NCI-H345 (cell line): ENCODE data around the gene RAI1.

Experiments used
- DNase-seq: peaks from one replicate; lab custom pipeline; 2025; lab: John Stamatoyannopoulos, UW

The RAI1 gene

GRCh38 chr17:17831208-17832031 is 150.2 kb downstream of the RAI1 start:
- DNase-seq = no peak

GRCh38 chr17:17832032-17832363 is 150.7 kb downstream of the RAI1 start:
- DNase-seq = no peak

GRCh38 chr17:17833658-17834357 is 152.6 kb downstream of the RAI1 start:
- no peak for DNase-seq

GRCh38 chr17:17834974-17835373 is 153.7 kb downstream of the RAI1 start:
- DNase-seq = no peak

GRCh38 chr17:17835415-17836249 is 154.4 kb downstream of the RAI1 start:
- no peak for DNase-seq

- DNase-seq = peak; percentile 95
Measured at GRCh38 chr17:17836250-17836817, 155.1 kb downstream of the RAI1 start.

GRCh38 chr17:17836818-17837379 is 155.6 kb downstream of the RAI1 start, which contains the start of gene SREBF1:
SREBF1 (minus strand) TSS chr17:17836986; CDS start chr17:17836817, 169 bp downstream.
- DNase-seq = peak; percentile 60

- no peak for DNase-seq
Measured at GRCh38 chr17:17837380-17837821, 156.1 kb downstream of the RAI1 start.

GRCh38 chr17:17837966-17838962 is 157.0 kb downstream of the RAI1 start:
- DNase-seq = peak; percentile 56

GRCh38 chr17:17839791-17840707 is 158.8 kb downstream of the RAI1 start:
- DNase-seq = peak; percentile 86

GRCh38 chr17:17840751-17841591 is 159.7 kb downstream of the RAI1 start:
- DNase-seq = peak; percentile 54

- peak; percentile 71 for DNase-seq
Measured at GRCh38 chr17:17841601-17842025, 160.4 kb downstream of the RAI1 start.

- DNase-seq = no peak
Measured at GRCh38 chr17:17842111-17842876, 161.0 kb downstream of the RAI1 start.

- no peak for DNase-seq
Measured at GRCh38 chr17:17843096-17843495, 161.8 kb downstream of the RAI1 start.

- DNase-seq = no peak
Measured at GRCh38 chr17:17844079-17844478, 162.8 kb downstream of the RAI1 start.

- DNase-seq = no peak
Measured at GRCh38 chr17:17844500-17844899, 163.2 kb downstream of the RAI1 start.

- DNase-seq = peak; percentile 35
Measured at GRCh38 chr17:17845046-17845775, 164.0 kb downstream of the RAI1 start.
